Activated CD4-positive, alpha-beta T cell treated with anti-CD3 and anti-CD28 coated beads, Interleukin-2, Interleukin-4, amounts not matched to agents 100 ng/mL and 50 ng/mL, durations not matched to agents 16 hours and 8 hours (primary cell): ENCODE measurements around the gene PRR12.

Source experiments
- DNase-seq: peaks from one replicate; pipeline ENCODE4 v3.0.0-alpha.2; 2020; ENCODE audit warnings: low spot score

PRR12 gene

GRCh38 chr19:49590971-49591730 lies at the start of gene PRR12:
TSS of gene PRR12 (plus strand) at chr19:49591182. CDS start at chr19:49591655, 473 bp downstream.
- DNase-seq = peak; percentile 64

- no peak for DNase-seq
Measured at GRCh38 chr19:49541914-49542313, 49.1 kb upstream of the PRR12 start.

GRCh38 chr19:49542446-49542845 lies 48.5 kb upstream of the PRR12 start:
- DNase-seq = no peak

GRCh38 chr19:49543032-49543431 lies 48.0 kb upstream of the PRR12 start:
- no peak for DNase-seq

GRCh38 chr19:49544154-49544553 lies 46.8 kb upstream of the PRR12 start:
- DNase-seq = no peak

DNA sequence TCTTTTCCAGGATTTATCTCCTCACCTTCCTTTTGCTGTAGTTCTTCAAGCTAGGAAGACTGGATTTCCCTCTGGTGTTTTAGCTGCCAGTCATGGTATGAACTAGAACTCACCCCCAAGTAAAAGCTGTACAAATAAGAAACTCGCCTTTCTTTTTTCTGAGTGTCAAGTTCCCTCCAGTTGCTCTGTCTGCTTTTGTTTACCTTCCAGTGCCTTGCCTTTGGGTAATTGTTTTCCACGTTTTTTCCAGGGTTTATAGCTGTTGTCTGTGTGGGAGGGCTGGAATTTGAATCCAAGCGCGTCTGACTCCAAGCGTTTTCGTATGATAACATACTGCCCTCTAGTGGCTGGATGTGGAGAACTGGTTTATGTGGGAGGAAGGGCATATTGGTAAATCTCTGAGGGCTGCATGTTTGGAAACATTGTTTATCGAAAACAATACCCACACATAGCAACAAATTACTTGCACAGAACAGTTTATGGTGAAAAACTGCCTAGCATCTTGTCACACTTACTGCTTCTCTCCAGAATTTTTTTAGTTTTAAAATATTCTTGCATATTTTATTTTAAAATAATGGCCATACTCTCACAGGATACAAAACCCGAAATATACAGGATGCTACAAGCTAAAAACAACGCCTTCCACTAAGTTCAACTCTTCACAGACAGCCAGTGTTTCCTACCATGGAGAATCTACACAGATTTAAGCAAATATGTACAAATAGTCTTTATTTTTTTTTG lies 44.0 kb upstream of the PRR12 start:
- DNase-seq = peak; percentile 85

DNA sequence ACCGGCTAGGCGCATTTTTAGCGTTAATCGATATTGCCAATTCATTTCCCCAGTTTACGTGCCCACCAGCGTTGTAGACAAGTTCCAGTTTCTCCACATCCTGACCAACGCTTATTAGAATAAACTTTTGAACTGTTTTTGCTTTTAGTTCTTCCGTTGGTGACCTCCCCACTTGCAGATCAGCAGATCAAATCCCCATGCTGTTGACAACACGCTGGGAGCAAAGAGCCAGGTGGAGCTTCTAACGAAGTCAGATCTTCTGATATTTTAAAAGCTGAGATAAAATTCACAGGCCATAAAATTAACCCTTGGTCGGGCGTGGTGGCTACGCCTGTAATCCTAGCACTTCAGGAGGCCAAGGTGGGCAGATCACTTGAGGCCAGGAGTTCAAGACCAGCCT lies 41.9 kb upstream of the PRR12 start:
- no peak for DNase-seq

- DNase-seq = no peak
Measured at GRCh38 chr19:49551531-49551930, 39.5 kb upstream of the PRR12 start.

DNA sequence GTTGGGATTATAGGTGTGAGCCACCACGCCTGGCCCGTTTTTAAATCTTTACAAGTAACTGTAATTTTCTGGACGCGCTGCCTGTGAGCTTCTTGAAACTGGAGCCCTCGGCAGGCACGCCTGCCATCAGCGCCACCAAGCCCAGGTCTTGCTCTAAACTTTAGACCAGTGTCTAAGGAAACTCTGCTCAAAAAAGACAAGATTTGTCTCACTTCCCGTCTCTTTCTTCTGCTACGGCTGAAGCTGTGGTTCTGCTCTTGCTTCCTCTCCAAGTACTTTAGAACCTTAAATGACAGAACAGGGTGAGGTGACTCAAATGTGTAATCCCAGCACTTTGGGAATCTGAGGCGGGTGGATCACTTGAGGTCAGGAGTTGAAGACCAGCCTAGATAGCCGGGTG lies 38.2 kb upstream of the PRR12 start:
- peak; percentile 64 for DNase-seq

DNA sequence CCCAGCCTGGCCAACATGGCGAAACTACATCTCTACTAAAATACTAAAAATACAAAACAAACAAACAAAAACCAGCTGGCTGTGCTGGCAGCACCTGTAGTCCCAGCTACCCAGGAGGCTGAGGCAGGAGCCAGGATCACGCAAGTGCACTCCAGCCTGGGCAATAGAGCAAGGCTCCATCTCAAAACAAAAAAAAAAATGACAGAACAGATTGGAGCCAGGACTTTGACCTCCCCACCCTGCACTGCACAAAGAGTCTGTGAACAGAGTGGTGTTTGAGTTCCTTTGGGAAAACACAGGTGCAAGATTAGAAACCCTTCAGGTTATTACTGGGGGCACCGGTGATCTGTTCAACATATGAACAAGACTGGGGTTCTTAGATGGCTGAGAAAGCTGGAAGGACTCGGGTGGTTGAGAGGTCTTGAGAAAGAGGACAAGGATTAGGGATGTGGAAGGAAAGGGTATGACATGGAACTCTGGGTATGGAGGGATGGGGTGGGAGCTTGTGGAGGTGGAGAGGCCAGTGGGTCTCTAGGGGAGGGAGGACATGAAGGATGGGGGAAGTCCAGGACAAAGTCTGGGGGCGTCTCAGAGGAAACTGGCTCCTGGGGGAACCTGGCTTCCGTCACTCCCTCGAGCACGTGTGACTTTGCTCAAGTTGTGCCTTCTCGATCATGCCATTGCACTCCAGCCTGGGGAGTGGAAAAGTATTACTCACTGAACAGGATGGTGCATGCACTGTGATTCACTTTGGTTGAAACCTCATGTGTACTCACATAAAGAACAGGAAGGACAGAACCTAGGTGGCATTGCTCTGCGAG lies 37.3 kb upstream of the PRR12 start:
- peak; percentile 73 for DNase-seq

GRCh38 chr19:49554701-49555181 lies 36.2 kb upstream of the PRR12 start:
- peak; percentile 72 for DNase-seq

DNA sequence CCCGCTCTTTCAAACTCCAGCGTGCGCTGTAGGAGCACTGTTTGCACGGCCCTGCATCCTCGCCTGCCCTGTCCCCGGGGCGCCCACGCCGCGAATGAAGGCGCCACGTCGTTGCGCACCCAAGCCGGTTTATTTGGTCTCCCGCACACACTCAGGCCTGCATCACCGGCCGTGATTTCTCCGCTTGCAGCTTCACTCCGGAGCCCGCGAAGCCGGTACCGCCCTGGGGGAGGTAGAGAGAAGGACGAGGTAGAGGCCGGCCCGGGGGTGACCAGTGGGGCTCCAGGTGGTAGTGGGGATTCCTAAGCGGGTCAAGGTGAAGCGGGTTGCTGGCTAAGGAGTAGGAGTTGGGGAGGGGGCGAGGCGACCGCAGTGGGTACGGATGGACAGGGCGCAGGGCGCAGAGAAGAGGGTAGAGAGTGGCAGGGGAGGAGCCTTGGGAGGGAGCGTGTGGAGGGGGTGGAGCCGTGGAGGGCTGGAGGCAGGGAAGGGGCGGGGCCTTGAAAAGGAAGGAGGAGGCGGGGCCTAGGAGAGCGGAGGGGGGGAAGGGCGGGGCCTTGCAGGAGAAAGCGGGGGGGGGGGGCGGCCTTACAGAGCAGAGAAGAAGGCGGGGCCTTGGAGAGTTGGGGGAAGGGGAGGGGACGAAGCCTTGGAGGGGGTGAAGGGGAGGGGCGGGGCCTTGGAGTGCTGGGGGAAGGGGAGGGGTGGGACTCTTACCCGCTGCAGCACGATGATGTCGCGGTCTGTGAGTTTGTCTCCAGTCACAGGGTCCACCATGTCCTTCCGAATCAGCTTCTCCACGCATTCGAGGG lies 35.2 kb upstream of the PRR12 start:
- DNase-seq = peak; percentile 77

- no peak for DNase-seq
Measured at GRCh38 chr19:49556412-49557398, 34.3 kb upstream of the PRR12 start.

GRCh38 chr19:49557641-49558325 lies 33.2 kb upstream of the PRR12 start:
- no peak for DNase-seq

- DNase-seq = no peak
Measured at GRCh38 chr19:49558591-49558990, 32.4 kb upstream of the PRR12 start.

- no peak for DNase-seq
Measured at GRCh38 chr19:49559443-49559842, 31.5 kb upstream of the PRR12 start.

DNA sequence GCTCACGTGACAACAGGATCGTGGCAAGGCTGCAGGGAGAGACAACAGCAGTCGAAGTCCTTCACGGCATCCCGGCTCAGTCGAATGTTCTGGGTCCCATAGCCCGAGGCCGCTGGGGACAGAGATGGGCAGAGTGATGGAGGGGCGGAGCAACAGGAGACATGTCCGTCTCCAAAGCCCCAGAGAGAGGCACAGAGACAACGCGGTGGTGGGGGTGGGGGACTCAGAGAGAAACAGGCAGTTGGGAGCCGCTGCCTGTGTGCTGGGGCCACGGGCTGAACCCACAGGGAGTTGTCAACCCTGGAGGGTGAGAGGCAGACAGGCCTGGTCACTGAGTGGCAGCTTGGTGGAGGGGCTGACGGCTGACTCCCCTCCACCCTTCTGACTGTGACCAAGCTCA lies 31.1 kb upstream of the PRR12 start:
- DNase-seq = no peak

GRCh38 chr19:49560358-49560900 lies 30.6 kb upstream of the PRR12 start:
- no peak for DNase-seq

DNA sequence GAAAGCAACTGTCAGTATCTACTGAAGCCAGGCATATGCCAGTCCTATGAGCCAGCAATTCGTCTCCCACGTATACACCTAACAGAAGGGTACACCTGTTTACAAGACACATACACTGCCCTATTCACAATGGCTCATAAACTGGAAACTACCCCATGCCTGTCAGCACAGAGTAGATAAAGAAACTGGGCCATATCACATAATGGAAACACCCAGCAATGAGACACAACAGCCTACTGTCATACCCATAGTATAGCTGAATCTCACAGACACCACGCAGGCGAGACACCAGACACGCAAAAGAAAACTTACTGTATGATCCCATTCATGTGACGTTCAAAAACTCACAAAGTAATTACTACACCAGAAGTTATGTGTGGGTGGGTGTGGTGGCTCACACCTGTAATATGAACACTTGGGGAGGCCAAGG lies 26.4 kb upstream of the PRR12 start:
- DNase-seq = no peak
